ENCODE data around the gene PDCD2.

PDCD2 gene

GRCh38 chr6:170525795-170526194, 58.6 kb downstream of the PDCD2 start:
- no peak overlapping the region for H3K27ac Mint-ChIP-seq
- no peak for ATAC-seq
- DNase-seq = no peak
- H3K4me3 Mint-ChIP-seq = no peak overlapping the region
- no peaks in the 10 kb centered on the region for H3K9me3 Mint-ChIP-seq
- H3K4me1 Mint-ChIP-seq = peaks cover 18% of the 10 kb centered on the region
- H3K27me3 Mint-ChIP-seq = peaks cover 9% of the 10 kb centered on the region
